B cell (primary cell): ENCODE data around the gene PRAMEF20. TPM values are rescaled to one million over a fixed set of nuclear protein-coding genes. Genes with fewer than 3 reads are reported as not detected.
"Not testable (repeated sequence)": the region's sequence is repeated elsewhere in the genome, so short reads cannot be mapped to it uniquely, and the experiment has no call there.

Experiments used
- ATAC-seq: fragments of 200-7000 bp; cut with Tn5 transposase; one replicate; pipeline ENCODE4 v1.10.0; 2021; ENCODE audit warnings: low read depth, mild to moderate bottlenecking, moderate number of reproducible peaks, moderate library complexity
- CTCF ChIA-PET: fragments of 350-600 bp; sonication (Branson Sonifier 250); formaldehyde crosslinking; loops from one replicate; lab custom pipeline; 2021; ENCODE audit warnings: antibody characterized with exemption, inconsistent platforms; lab: Charles Lee
- POLR2A ChIA-PET: fragments of 350-600 bp; sonication (Branson Sonifier 250); formaldehyde crosslinking; loops from one replicate; lab custom pipeline; 2021; ENCODE audit warnings: antibody characterized with exemption; lab: Charles Lee
- DNase-seq: peaks from one replicate; pipeline ENCODE4 v3.0.0; 2013
- H2AFZ ChIP-seq: 2 replicates; pipeline ENCODE4 v1.6.1; 2012; ENCODE audit warnings: mild to moderate bottlenecking, low read depth, low read length; ENCODE audit not compliant: insufficient read depth, poor library complexity, severe bottlenecking
- H3K27ac ChIP-seq, 2 donors: 1 replicate in 1 of 2; 2 replicates in 1 of 2; pipeline ENCODE4 v1.5.1; 2012 to 2013; ENCODE audit warnings: low read length in 2 of 2, mild to moderate bottlenecking in 2 of 2, moderate library complexity in 1 of 2
- H3K27me3 ChIP-seq, 4 experiments: fragments of 200-600 bp in 1 of 4; sonication (generic) in 1 of 4; replicated peaks in 1 of 4; 1 replicate in 2 of 4; 2 replicates in 2 of 4; pipeline versions ENCODE4 v1.6.1 to v1.7.0; 2013 to 2016; ENCODE audit warnings: low read length in 3 of 4, mild to moderate bottlenecking in 2 of 4, mixed read lengths in 1 of 4, moderate library complexity in 1 of 4; ENCODE audit not compliant: insufficient read depth in 4 of 4, control insufficient read depth in 3 of 4; ENCODE audit errors: control extremely low read depth in 1 of 4
- H3K36me3 ChIP-seq, 2 experiments: replicated peaks in 1 of 2; 1 replicate in 1 of 2; 2 replicates in 1 of 2; pipeline versions ENCODE4 v1.6.1 to v1.7.1; 2013; ENCODE audit warnings: low read length in 1 of 2; ENCODE audit not compliant: insufficient read depth in 2 of 2, control insufficient read depth in 1 of 2; ENCODE audit errors: control extremely low read depth in 1 of 2, extremely low read depth in 1 of 2
- H3K4me1 ChIP-seq, 2 donors: fragments of 200-600 bp in 1 of 2; sonication (generic) in 1 of 2; 1 replicate in 1 of 2; 2 replicates in 1 of 2; pipeline versions ENCODE4 v1.5.1 to v1.6.1; 2013 to 2017; ENCODE audit warnings: low read length in 2 of 2; ENCODE audit not compliant: control insufficient read depth in 2 of 2, insufficient read depth in 2 of 2
- H3K4me2 ChIP-seq: replicated peaks from 2 replicates; pipeline ENCODE3; 2012; ENCODE audit warnings: mild to moderate bottlenecking, low read depth, low read length; ENCODE audit not compliant: poor library complexity, severe bottlenecking
- H3K4me3 ChIP-seq, 5 experiments: fragments of 200-600 bp in 1 of 5; sonication (generic) in 1 of 5; 1 replicate in 3 of 5; 2 replicates in 2 of 5; pipeline versions ENCODE4 v1.5.1 to v1.7.0; 2011 to 2016; ENCODE audit warnings: low read length in 4 of 5, mild to moderate bottlenecking in 4 of 5, low read depth in 2 of 5, control low read depth in 1 of 5, moderate library complexity in 1 of 5; ENCODE audit not compliant: insufficient read depth in 1 of 5; ENCODE audit errors: control extremely low read depth in 1 of 5, extremely low read depth in 1 of 5
- H3K79me2 ChIP-seq: fragments of 200-600 bp; sonication (generic); one replicate; pipeline ENCODE4 v1.6.0; 2016; ENCODE audit warnings: low read length; ENCODE audit not compliant: control insufficient read depth, insufficient read depth
- H3K9ac ChIP-seq: fragments of 200-600 bp; sonication (generic); 2 replicates; pipeline ENCODE4 v1.6.1; 2017; ENCODE audit warnings: mild to moderate bottlenecking, low read length, moderate library complexity
- H3K9me3 ChIP-seq, 3 donors: one replicate each; pipeline versions ENCODE4 v1.6.1 to v1.7.1; 2013; ENCODE audit warnings: low read length in 2 of 3; ENCODE audit not compliant: control insufficient read depth in 2 of 3, insufficient read depth in 1 of 3; ENCODE audit errors: control extremely low read depth in 1 of 3
- H4K20me1 ChIP-seq: 2 replicates; pipeline ENCODE4 v1.6.0; 2012; ENCODE audit warnings: mild to moderate bottlenecking, low read length; ENCODE audit not compliant: insufficient read depth, control insufficient read depth, poor library complexity, severe bottlenecking
- H3K27ac Mint-ChIP-seq: one replicate; pipeline ENCODE4 v1.8.0; 2021; ENCODE audit warnings: mixed read lengths
- H3K27me3 Mint-ChIP-seq: one replicate; pipeline ENCODE4 v1.8.0; 2021; ENCODE audit warnings: mixed read lengths
- H3K4me1 Mint-ChIP-seq: one replicate; pipeline ENCODE4 v1.8.0; 2021; ENCODE audit warnings: mixed read lengths
- H3K4me3 Mint-ChIP-seq: one replicate; pipeline ENCODE4 v1.8.0; 2021; ENCODE audit warnings: mixed read lengths
- H3K9me3 Mint-ChIP-seq: one replicate; pipeline ENCODE4 v1.8.0; 2022; ENCODE audit warnings: mixed read lengths; ENCODE audit not compliant: insufficient read depth
- CTCF ChIP-seq: fragments of 200-600 bp; IDR thresholded peaks from one replicate; pipeline ENCODE4 v1.8.0; 2022; ENCODE audit warnings: antibody characterized with exemption, mild to moderate bottlenecking
- EZH2 ChIP-seq: IDR thresholded peaks from 2 replicates; pipeline ENCODE4 v1.6.1; 2012; ENCODE audit warnings: borderline replicate concordance, low read depth, mild to moderate bottlenecking, moderate library complexity, low read length; ENCODE audit not compliant: insufficient read depth, poor library complexity, severe bottlenecking
- WGBS: methylation state at CpG from one replicate; pipeline ENCODE4 v1.1.5; 2013; ENCODE audit warnings: missing lambda C conversion rate; ENCODE audit not compliant: insufficient coverage; 5-methylcytosine and 5-hydroxymethylcytosine counted together
- intact Hi-C: fragments of 100-400 bp; cut with micrococcal nuclease; formaldehyde crosslinking; loops from one replicate; pipeline ENCODE4 v1.10.0; 2022
- polyA plus RNA-seq: library from polyadenylated mRNA; depleted of rRNA; stranded (reverse); fragments of >200 nt; gene quantifications from 2 replicates; pipeline ENCODE4 v1.2.3, GENCODE V29; 2012
- total RNA-seq, 2 donors: library from RNA; stranded (reverse); fragments of 120-200 nt in 1 of 2; gene quantifications; 1 replicate in 1 of 2; 2 replicates in 1 of 2; pipeline versions ENCODE4 v1.2.3 to v1.2.4, GENCODE V29; 2013 to 2022

Gene PRAMEF20
- total and polyA plus RNA-seq, 2 donors (not counting 1 experiment from before 2014, with no cell fraction given) = not detected

GRCh38 chr1:13435458-13435857 is 25.2 kb downstream of the PRAMEF20 start:
- H3K9me3 Mint-ChIP-seq = no peaks in the 10 kb centered on the region

GRCh38 chr1:13439104-13439783 is 29.0 kb downstream of the PRAMEF20 start:
- POLR2A ChIA-PET, H2AFZ ChIP-seq, H3K27me3 Mint-ChIP-seq, H3K9me3 Mint-ChIP-seq, H3K4me3 ChIP-seq, H3K27me3 ChIP-seq, H3K4me2 ChIP-seq, H3K9me3 ChIP-seq, ATAC-seq, H3K79me2 ChIP-seq, DNase-seq, H3K4me1 Mint-ChIP-seq, H3K4me3 Mint-ChIP-seq, H3K27ac Mint-ChIP-seq, H3K4me1 ChIP-seq, intact Hi-C loops, CTCF ChIA-PET, H3K9ac ChIP-seq, H3K27ac ChIP-seq, H4K20me1 ChIP-seq, H3K36me3 ChIP-seq: not testable (repeated sequence)
- 97% methylated on average over 44 of the region's 49 CpGs for WGBS

More at GRCh38 chr1:13435458-13435857, 25.2 kb downstream of the PRAMEF20 start:
- no peak overlapping the region for H2AFZ ChIP-seq
- no peaks in the 10 kb centered on the region for H4K20me1 ChIP-seq
- no peak overlapping the region for H3K4me3 ChIP-seq
- no peaks in the 10 kb centered on the region for H3K36me3 ChIP-seq
- H3K27ac Mint-ChIP-seq = no peak overlapping the region
- peaks cover 4% of the 10 kb centered on the region for H3K27me3 Mint-ChIP-seq
- intact Hi-C loops = no loop called here
- DNase-seq = no peak
- CTCF ChIA-PET = no interaction called here
- POLR2A ChIA-PET = no interaction called here
- H3K4me3 Mint-ChIP-seq = no peak overlapping the region
- WGBS = no CpG with 5 or more reads among the region's 3 CpGs
- peaks cover 0 to 3% (median 0%) of the 10 kb centered on the region in 3 donors for H3K9me3 ChIP-seq
- H3K4me2 ChIP-seq = no peak overlapping the region
- no peaks in the 10 kb centered on the region for H3K79me2 ChIP-seq
- no peaks in the 10 kb centered on the region for H3K27me3 ChIP-seq
- H3K4me1 ChIP-seq = no peaks in the 10 kb centered on the region
- H3K9ac ChIP-seq = no peak overlapping the region
- no peaks in the 10 kb centered on the region for H3K4me1 Mint-ChIP-seq
- no peak overlapping the region for H3K27ac ChIP-seq
- no peak for TF ChIP-seq CTCF
- TF ChIP-seq EZH2 = no peak
- ATAC-seq = no peak
